SK-N-SH treated with all-trans-retinoic acid at 6 μM for 48 hours (cell line): ENCODE results near the gene SLC30A9.

Experiments
- ATAC-seq: fragments of 200-7000 bp; cut with Tn5 transposase; 3 replicates; pipeline ENCODE4 v1.9.1; 2020; ENCODE audit warnings: mild to moderate bottlenecking, moderate library complexity
- ARNTL ChIP-seq: fragments of 450-650 bp; formaldehyde crosslinking; IDR thresholded peaks from 2 replicates; pipeline ENCODE4 v1.5.0; 2020; ENCODE audit warnings: low read depth, mild to moderate bottlenecking, moderate library complexity, borderline replicate concordance
- BACH2 ChIP-seq: fragments of 250-450 bp; sonication (Bioruptor Pico); IDR thresholded peaks from 2 replicates; pipeline ENCODE4 v1.9.0; 2021; ENCODE audit warnings: mild to moderate bottlenecking, borderline replicate concordance
- CSDC2 ChIP-seq: fragments of 250-450 bp; sonication (Bioruptor Pico); IDR thresholded peaks from 2 replicates; pipeline ENCODE4 v1.5.0; 2020; ENCODE audit warnings: mild to moderate bottlenecking, moderate library complexity
- ESRRG ChIP-seq: fragments of 250-450 bp; sonication (Bioruptor Pico); IDR thresholded peaks from 2 replicates; pipeline ENCODE4 v1.6.1; 2021; ENCODE audit warnings: mild to moderate bottlenecking
- GLIS3 ChIP-seq: fragments of 250-450 bp; sonication (Bioruptor Pico); IDR thresholded peaks from 2 replicates; pipeline ENCODE4 v1.5.0; 2020; ENCODE audit warnings: mild to moderate bottlenecking, moderate library complexity
- ISL1 ChIP-seq: fragments of 250-450 bp; sonication (Bioruptor Pico); IDR thresholded peaks from 2 replicates; pipeline ENCODE4 v2.1.2; 2022; ENCODE audit warnings: mild to moderate bottlenecking, moderate library complexity
- PPARA ChIP-seq: fragments of 250-450 bp; sonication (Bioruptor Pico); IDR thresholded peaks from 2 replicates; pipeline ENCODE4 v1.5.0; 2020; ENCODE audit warnings: mild to moderate bottlenecking, borderline replicate concordance
- RARB ChIP-seq: fragments of 250-450 bp; sonication (Bioruptor Pico); IDR thresholded peaks from 2 replicates; pipeline ENCODE4 v1.8.0; 2021; ENCODE audit warnings: mild to moderate bottlenecking, moderate library complexity
- SNAI2 ChIP-seq: fragments of 250-450 bp; sonication (Bioruptor Pico); IDR thresholded peaks from 2 replicates; pipeline ENCODE4 v1.5.0; 2020; ENCODE audit warnings: mild to moderate bottlenecking, moderate library complexity
- TCF4 ChIP-seq: fragments of 250-450 bp; sonication (Bioruptor Pico); IDR thresholded peaks from 2 replicates; pipeline ENCODE4 v1.8.0; 2021; ENCODE audit warnings: mild to moderate bottlenecking, moderate library complexity, borderline replicate concordance
- TOX ChIP-seq: fragments of 250-450 bp; sonication (Bioruptor Pico); IDR thresholded peaks from 2 replicates; pipeline ENCODE4 v1.8.0; 2021; ENCODE audit warnings: mild to moderate bottlenecking, moderate library complexity, borderline replicate concordance
- ZC3H10 ChIP-seq: fragments of 250-450 bp; sonication (Bioruptor Pico); IDR thresholded peaks from 2 replicates; pipeline ENCODE4 v1.5.1; 2021; ENCODE audit warnings: mild to moderate bottlenecking, moderate library complexity
- ZFP3 ChIP-seq: fragments of 250-450 bp; sonication (Bioruptor Pico); IDR thresholded peaks from 2 replicates; pipeline ENCODE4 v1.5.0; 2020; ENCODE audit warnings: mild to moderate bottlenecking, moderate library complexity
- ZFP30 ChIP-seq: fragments of 450-650 bp; formaldehyde crosslinking; IDR thresholded peaks from 2 replicates; pipeline ENCODE4 v1.5.0; 2022; ENCODE audit warnings: mild to moderate bottlenecking, moderate library complexity
- ZNF565 ChIP-seq: fragments of 450-650 bp; formaldehyde crosslinking; conservative IDR thresholded peaks from 2 replicates; pipeline ENCODE4 v1.5.0; 2020; ENCODE audit warnings: low read depth, mild to moderate bottlenecking, moderate library complexity
- ZNF70 ChIP-seq: fragments of 450-650 bp; formaldehyde crosslinking; IDR thresholded peaks from 2 replicates; pipeline ENCODE4 v1.5.0; 2020; ENCODE audit warnings: mild to moderate bottlenecking, moderate library complexity
- ZNF8 ChIP-seq: fragments of 450-650 bp; formaldehyde crosslinking; IDR thresholded peaks from 2 replicates; pipeline ENCODE4 v1.5.0; 2020; ENCODE audit warnings: mild to moderate bottlenecking, moderate library complexity
- TF ChIP-seq, protein P1 (sequence below): fragments of 250-450 bp; sonication (Bioruptor Pico); IDR thresholded peaks from 2 replicates; pipeline ENCODE4 v1.8.0; 2021; ENCODE audit warnings: low read depth, mild to moderate bottlenecking, moderate library complexity, borderline replicate concordance
- TF ChIP-seq, protein P2 (sequence below): fragments of 250-450 bp; sonication (Bioruptor Pico); IDR thresholded peaks from 2 replicates; pipeline ENCODE4 v1.5.1; 2021; ENCODE audit warnings: mild to moderate bottlenecking, moderate library complexity
- TF ChIP-seq, protein P3 (sequence below): fragments of 250-450 bp; sonication (Bioruptor Pico); IDR thresholded peaks from 2 replicates; pipeline ENCODE4 v1.5.1; 2020; ENCODE audit warnings: low read depth, mild to moderate bottlenecking, moderate library complexity
- TF ChIP-seq, protein P4 (sequence below): fragments of 250-450 bp; sonication (Bioruptor Pico); IDR thresholded peaks from 2 replicates; pipeline ENCODE4 v1.8.0; 2020; ENCODE audit warnings: mild to moderate bottlenecking, moderate library complexity, borderline replicate concordance
- TF ChIP-seq, protein P5 (sequence below): fragments of 250-450 bp; sonication (Bioruptor Pico); IDR thresholded peaks from 2 replicates; pipeline ENCODE4 v1.5.0; 2020; ENCODE audit warnings: mild to moderate bottlenecking, moderate library complexity

SLC30A9 gene

DNA sequence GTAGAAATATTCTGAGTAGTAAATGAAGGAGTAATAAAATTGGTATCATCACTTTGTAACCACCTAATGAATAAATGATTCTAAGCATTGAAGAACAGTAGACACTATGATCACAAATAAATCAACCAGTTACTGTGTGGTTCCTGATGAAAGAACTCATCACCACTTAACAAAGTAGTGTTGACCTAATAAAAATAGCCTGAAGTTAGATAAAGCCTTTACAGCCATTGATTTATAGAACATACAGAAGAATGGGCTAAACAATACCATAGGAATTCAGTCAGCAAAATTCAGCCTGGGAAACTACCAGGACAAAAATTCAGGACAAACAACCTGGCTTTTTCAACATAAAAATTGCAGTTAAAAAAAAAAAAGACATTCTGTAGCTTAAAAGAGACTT, 9.0 kb downstream of the SLC30A9 start:
- no peak for ATAC-seq
- TF ChIP-seq RARB, result no peak
- TF ChIP-seq, protein P1, sequence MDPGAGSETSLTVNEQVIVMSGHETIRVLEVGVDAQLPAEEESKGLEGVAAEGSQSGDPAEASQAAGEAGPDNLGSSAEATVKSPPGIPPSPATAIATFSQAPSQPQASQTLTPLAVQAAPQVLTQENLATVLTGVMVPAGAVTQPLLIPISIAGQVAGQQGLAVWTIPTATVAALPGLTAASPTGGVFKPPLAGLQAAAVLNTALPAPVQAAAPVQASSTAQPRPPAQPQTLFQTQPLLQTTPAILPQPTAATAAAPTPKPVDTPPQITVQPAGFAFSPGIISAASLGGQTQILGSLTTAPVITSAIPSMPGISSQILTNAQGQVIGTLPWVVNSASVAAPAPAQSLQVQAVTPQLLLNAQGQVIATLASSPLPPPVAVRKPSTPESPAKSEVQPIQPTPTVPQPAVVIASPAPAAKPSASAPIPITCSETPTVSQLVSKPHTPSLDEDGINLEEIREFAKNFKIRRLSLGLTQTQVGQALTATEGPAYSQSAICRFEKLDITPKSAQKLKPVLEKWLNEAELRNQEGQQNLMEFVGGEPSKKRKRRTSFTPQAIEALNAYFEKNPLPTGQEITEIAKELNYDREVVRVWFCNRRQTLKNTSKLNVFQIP (CRISPR knock-in tag), result no peak
- no peak for TF ChIP-seq ZNF70 (CRISPR knock-in tag)
- TF ChIP-seq, protein P2, sequence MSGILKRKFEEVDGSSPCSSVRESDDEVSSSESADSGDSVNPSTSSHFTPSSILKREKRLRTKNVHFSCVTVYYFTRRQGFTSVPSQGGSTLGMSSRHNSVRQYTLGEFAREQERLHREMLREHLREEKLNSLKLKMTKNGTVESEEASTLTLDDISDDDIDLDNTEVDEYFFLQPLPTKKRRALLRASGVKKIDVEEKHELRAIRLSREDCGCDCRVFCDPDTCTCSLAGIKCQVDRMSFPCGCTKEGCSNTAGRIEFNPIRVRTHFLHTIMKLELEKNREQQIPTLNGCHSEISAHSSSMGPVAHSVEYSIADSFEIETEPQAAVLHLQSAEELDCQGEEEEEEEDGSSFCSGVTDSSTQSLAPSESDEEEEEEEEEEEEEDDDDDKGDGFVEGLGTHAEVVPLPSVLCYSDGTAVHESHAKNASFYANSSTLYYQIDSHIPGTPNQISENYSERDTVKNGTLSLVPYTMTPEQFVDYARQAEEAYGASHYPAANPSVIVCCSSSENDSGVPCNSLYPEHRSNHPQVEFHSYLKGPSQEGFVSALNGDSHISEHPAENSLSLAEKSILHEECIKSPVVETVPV (CRISPR knock-in tag), result no peak
- TF ChIP-seq ZFP3 (CRISPR knock-in tag), result no peak
- TF ChIP-seq SNAI2 (CRISPR knock-in tag), result no peak
- no peak for TF ChIP-seq GLIS3 (CRISPR knock-in tag)
- TF ChIP-seq BACH2 (CRISPR knock-in tag), result no peak
- TF ChIP-seq ISL1 (CRISPR knock-in tag), result no peak
- no peak for TF ChIP-seq ZC3H10 (CRISPR knock-in tag)
- no peak for TF ChIP-seq ARNTL (CRISPR knock-in tag)
- no peak for TF ChIP-seq ZNF8 (CRISPR knock-in tag)
- TF ChIP-seq, protein P3, sequence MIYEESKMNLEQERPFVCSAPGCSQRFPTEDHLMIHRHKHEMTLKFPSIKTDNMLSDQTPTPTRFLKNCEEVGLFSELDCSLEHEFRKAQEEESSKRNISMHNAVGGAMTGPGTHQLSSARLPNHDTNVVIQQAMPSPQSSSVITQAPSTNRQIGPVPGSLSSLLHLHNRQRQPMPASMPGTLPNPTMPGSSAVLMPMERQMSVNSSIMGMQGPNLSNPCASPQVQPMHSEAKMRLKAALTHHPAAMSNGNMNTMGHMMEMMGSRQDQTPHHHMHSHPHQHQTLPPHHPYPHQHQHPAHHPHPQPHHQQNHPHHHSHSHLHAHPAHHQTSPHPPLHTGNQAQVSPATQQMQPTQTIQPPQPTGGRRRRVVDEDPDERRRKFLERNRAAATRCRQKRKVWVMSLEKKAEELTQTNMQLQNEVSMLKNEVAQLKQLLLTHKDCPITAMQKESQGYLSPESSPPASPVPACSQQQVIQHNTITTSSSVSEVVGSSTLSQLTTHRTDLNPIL (CRISPR knock-in tag), result no peak
- TF ChIP-seq, protein P4, sequence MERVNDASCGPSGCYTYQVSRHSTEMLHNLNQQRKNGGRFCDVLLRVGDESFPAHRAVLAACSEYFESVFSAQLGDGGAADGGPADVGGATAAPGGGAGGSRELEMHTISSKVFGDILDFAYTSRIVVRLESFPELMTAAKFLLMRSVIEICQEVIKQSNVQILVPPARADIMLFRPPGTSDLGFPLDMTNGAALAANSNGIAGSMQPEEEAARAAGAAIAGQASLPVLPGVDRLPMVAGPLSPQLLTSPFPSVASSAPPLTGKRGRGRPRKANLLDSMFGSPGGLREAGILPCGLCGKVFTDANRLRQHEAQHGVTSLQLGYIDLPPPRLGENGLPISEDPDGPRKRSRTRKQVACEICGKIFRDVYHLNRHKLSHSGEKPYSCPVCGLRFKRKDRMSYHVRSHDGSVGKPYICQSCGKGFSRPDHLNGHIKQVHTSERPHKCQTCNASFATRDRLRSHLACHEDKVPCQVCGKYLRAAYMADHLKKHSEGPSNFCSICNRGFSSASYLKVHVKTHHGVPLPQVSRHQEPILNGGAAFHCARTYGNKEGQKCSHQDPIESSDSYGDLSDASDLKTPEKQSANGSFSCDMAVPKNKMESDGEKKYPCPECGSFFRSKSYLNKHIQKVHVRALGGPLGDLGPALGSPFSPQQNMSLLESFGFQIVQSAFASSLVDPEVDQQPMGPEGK, result no peak
- TF ChIP-seq TOX (CRISPR knock-in tag), result no peak
- TF ChIP-seq CSDC2 (CRISPR knock-in tag), result no peak
- no peak for TF ChIP-seq ZNF565 (CRISPR knock-in tag)
- no peak for TF ChIP-seq TCF4 (CRISPR knock-in tag)
- no peak for TF ChIP-seq ESRRG (CRISPR knock-in tag)
- no peak for TF ChIP-seq ZFP30
- TF ChIP-seq, all 23 proteins: peak for 0

DNA sequence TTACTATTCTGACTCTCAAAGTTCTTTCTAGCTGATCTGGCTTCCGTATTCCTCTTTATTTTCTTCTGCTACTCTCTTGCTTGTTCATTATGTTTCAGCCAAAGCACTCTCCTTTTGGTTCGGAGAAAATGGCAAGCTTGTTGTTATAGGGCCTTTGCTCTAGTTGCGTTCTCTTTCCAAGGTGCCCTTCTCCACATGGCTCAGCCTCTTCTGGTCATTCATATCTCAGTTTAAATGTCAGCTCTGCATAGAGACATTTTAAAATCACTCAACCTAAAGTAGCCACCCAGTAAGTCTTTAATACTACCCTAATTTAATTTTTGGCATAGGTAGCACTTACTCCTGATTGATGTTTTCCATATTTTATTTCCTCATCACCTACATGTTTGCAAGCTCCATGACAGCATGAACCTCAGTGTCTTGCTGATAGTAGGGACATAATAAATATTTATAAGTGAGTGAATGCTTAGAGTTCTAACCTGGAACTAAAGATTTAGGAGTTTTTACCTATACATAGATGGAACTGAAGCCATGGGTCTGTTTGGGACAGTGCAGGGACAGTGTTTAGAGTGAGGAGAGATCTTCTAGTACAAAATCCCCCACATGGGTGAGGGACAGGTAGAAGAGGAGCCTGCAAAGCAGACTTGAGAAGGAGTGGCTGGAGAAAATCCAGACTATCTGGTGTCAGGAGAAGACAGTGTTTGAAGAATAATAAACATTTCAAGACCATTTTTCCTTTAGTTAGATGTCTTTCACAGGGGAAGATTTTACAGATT, 17.9 kb downstream of the SLC30A9 start:
- TF ChIP-seq PPARA (CRISPR knock-in tag), result no peak
- no peak for ATAC-seq

DNA sequence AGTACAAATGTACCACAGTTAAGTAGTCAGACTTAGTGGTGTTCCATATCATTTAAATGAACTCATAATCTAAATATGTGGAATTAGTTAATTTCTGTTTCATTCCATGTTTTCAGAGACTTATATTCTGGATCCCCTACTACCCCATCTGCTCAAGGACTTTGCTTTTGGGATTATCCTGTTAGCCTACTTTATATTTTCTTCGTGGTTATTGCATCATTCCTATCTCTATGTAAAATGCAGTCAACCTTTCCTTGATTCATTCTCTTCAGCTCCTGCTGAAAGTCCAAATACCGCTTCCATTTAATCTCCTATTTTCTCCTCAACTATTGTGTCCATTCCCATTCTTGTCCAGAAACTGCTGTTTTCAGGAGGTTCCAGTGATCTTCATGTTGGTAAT, 25.1 kb downstream of the SLC30A9 start:
- ATAC-seq, result no peak

More for the DNA sequence above, 25.1 kb downstream of the SLC30A9 start:
- TF ChIP-seq, protein P5, sequence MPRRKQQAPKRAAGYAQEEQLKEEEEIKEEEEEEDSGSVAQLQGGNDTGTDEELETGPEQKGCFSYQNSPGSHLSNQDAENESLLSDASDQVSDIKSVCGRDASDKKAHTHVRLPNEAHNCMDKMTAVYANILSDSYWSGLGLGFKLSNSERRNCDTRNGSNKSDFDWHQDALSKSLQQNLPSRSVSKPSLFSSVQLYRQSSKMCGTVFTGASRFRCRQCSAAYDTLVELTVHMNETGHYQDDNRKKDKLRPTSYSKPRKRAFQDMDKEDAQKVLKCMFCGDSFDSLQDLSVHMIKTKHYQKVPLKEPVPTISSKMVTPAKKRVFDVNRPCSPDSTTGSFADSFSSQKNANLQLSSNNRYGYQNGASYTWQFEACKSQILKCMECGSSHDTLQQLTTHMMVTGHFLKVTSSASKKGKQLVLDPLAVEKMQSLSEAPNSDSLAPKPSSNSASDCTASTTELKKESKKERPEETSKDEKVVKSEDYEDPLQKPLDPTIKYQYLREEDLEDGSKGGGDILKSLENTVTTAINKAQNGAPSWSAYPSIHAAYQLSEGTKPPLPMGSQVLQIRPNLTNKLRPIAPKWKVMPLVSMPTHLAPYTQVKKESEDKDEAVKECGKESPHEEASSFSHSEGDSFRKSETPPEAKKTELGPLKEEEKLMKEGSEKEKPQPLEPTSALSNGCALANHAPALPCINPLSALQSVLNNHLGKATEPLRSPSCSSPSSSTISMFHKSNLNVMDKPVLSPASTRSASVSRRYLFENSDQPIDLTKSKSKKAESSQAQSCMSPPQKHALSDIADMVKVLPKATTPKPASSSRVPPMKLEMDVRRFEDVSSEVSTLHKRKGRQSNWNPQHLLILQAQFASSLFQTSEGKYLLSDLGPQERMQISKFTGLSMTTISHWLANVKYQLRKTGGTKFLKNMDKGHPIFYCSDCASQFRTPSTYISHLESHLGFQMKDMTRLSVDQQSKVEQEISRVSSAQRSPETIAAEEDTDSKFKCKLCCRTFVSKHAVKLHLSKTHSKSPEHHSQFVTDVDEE (CRISPR knock-in tag), result no peak
- TF ChIP-seq, protein P4, result no peak
- TF ChIP-seq ZFP30, result no peak
- no peak for TF ChIP-seq RARB
- TF ChIP-seq CSDC2 (CRISPR knock-in tag), result no peak
- TF ChIP-seq ESRRG (CRISPR knock-in tag), result no peak
- TF ChIP-seq BACH2 (CRISPR knock-in tag), result no peak
- no peak for TF ChIP-seq ZNF70 (CRISPR knock-in tag)
- TF ChIP-seq ZNF565 (CRISPR knock-in tag), result no peak
- TF ChIP-seq GLIS3 (CRISPR knock-in tag), result no peak
- TF ChIP-seq, protein P2 (CRISPR knock-in tag), result no peak
- no peak for TF ChIP-seq ZC3H10 (CRISPR knock-in tag)
- TF ChIP-seq ARNTL (CRISPR knock-in tag), result no peak
- TF ChIP-seq ISL1 (CRISPR knock-in tag), result no peak
- no peak for TF ChIP-seq PPARA (CRISPR knock-in tag)
- TF ChIP-seq ZNF8 (CRISPR knock-in tag), result no peak
- no peak for TF ChIP-seq TOX (CRISPR knock-in tag)
- TF ChIP-seq TCF4 (CRISPR knock-in tag), result no peak
